ENCODE results near the gene ORMDL2.
"Not testable (repeated sequence)": the region's sequence is repeated elsewhere in the genome, so short reads cannot be mapped to it uniquely, and the experiment has no call there.

The ORMDL2 gene

DNA sequence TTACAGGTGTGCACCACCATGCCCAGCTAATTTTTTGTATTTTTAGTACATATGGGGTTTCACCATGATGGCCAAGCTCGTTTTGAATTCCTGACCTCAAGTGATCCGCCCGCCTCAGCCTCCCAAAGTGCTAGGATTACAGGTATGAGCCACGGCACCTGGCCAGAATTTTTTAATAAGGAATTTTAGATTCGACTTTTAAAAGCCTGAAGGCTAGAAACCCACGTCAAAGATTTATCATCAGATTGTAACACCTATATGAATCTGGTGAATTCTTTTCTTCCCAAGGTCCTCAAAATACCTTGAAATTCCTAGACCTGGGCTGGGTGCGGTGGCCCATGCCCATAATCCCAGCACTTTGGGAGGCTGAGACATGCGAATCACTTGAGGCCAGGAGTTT, 43.6 kb downstream of the ORMDL2 start:
- DNase-seq (ENCODE audit: low spot score), result no peak

DNA sequence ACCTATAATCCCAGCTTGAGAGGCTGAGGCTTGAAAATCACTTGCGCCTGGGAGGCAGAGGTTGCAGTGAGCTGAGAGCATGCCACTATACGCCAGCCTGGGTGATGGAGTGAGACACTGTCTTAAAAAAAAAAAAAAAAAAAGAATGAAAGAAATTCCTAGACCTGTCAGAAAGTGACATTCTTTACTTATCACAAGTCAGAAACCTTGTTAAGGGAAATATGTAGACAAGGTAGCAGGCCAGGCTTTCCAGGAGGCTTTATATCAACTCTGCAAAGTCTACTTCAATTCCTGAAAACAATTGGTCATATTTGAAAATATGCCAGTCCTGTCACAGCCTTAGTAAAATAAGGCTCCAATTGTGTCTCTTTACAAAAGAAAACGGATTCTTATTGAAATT, 44.0 kb downstream of the ORMDL2 start:
- no peak for DNase-seq (ENCODE audit: low spot score)

DNA sequence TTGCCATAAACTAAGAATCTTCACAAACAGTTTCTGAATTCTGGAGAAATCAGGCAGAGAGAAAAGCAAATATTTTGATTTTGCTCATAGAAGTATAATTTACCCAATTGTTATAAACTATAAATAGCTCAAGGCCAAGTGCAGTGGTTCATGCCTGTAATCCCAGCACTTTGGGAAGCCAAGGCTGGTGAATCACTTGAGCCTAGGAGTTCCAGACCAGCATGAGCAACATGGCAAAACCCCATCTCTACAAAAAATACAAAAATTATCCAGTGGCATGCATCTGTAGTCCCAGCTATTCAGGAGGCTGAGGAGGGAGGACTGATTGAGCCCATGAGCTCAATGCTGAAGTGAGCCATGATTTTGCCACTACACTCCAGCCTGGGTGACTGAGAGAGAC, 44.4 kb downstream of the ORMDL2 start:
- DNase-seq (ENCODE audit: low spot score), result no peak

GRCh38 chr12:55862931-55863330, 45.1 kb downstream of the ORMDL2 start:
- not testable (repeated sequence) for DNase-seq (ENCODE audit: low spot score)

- no peak for DNase-seq (ENCODE audit: low spot score)
Measured at GRCh38 chr12:55865327-55865726, 47.5 kb downstream of the ORMDL2 start.

- not testable (repeated sequence) for DNase-seq (ENCODE audit: low spot score)
Measured at GRCh38 chr12:55866454-55867004, 48.7 kb downstream of the ORMDL2 start.
